ENCODE measurements around the gene TK2. TPM values are rescaled to one million over a fixed set of nuclear protein-coding genes. Genes with fewer than 3 reads are reported as not detected.

TK2 gene
- total and polyA plus RNA-seq, 9 of the 15 experiments (the other 6 are each of a cell fraction or from before 2014, with no cell fraction given) = 1.1 to 10.2 (median 5.3) TPM

DNA sequence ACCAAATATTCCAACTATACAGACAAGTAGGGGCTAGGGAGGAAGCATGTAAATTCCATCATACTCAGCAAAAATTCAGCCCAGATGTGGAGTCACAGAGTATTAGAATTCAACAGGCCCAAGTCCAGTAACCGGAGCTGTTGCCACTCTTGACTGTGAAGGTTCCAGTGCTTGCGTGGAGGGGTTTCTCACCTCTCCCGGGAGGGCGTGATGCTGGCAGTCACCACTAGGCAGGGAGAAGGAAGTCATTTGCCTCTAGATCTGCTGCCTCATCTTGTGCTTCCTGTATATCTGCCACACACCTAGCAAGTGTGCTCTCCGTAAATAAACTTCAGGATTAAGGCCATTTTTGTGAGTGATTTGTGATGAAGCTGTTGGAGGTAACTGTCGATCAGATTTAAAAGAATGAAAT is 1.4 kb upstream of the TK2 start (continued):
- TF ChIP-seq, protein P1, sequence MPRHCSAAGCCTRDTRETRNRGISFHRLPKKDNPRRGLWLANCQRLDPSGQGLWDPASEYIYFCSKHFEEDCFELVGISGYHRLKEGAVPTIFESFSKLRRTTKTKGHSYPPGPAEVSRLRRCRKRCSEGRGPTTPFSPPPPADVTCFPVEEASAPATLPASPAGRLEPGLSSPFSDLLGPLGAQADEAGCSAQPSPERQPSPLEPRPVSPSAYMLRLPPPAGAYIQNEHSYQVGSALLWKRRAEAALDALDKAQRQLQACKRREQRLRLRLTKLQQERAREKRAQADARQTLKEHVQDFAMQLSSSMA (CRISPR knock-in tag; IDR thresholded peaks at IDR 0.05) = no peak
- TF ChIP-seq ZNF644 (tag; IDR thresholded peaks at IDR 0.05; ENCODE audit: low read depth) = no peak
- TF ChIP-seq ZNF589 (CRISPR knock-in tag; IDR thresholded peaks at IDR 0.05; ENCODE audit: low read depth) = no peak
- TF ChIP-seq PCBP1 (IDR thresholded peaks at IDR 0.05; ENCODE audit: low read depth, low read length, poor library complexity, severe bottlenecking) = no peak
- no peak for TF ChIP-seq NFXL1 (CRISPR knock-in tag; IDR thresholded peaks at IDR 0.05)
- TF ChIP-seq, protein P2, sequence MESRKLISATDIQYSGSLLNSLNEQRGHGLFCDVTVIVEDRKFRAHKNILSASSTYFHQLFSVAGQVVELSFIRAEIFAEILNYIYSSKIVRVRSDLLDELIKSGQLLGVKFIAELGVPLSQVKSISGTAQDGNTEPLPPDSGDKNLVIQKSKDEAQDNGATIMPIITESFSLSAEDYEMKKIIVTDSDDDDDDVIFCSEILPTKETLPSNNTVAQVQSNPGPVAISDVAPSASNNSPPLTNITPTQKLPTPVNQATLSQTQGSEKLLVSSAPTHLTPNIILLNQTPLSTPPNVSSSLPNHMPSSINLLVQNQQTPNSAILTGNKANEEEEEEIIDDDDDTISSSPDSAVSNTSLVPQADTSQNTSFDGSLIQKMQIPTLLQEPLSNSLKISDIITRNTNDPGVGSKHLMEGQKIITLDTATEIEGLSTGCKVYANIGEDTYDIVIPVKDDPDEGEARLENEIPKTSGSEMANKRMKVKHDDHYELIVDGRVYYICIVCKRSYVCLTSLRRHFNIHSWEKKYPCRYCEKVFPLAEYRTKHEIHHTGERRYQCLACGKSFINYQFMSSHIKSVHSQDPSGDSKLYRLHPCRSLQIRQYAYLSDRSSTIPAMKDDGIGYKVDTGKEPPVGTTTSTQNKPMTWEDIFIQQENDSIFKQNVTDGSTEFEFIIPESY (CRISPR knock-in tag; IDR thresholded peaks at IDR 0.05) = no peak
- TF ChIP-seq, protein P3, sequence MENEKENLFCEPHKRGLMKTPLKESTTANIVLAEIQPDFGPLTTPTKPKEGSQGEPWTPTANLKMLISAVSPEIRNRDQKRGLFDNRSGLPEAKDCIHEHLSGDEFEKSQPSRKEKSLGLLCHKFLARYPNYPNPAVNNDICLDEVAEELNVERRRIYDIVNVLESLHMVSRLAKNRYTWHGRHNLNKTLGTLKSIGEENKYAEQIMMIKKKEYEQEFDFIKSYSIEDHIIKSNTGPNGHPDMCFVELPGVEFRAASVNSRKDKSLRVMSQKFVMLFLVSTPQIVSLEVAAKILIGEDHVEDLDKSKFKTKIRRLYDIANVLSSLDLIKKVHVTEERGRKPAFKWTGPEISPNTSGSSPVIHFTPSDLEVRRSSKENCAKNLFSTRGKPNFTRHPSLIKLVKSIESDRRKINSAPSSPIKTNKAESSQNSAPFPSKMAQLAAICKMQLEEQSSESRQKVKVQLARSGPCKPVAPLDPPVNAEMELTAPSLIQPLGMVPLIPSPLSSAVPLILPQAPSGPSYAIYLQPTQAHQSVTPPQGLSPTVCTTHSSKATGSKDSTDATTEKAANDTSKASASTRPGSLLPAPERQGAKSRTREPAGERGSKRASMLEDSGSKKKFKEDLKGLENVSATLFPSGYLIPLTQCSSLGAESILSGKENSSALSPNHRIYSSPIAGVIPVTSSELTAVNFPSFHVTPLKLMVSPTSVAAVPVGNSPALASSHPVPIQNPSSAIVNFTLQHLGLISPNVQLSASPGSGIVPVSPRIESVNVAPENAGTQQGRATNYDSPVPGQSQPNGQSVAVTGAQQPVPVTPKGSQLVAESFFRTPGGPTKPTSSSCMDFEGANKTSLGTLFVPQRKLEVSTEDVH (IDR thresholded peaks at IDR 0.05; ENCODE audit: low read depth, partially characterized antibody) = no peak
- TF ChIP-seq NR2F6 (CRISPR knock-in tag; IDR thresholded peaks at IDR 0.05) = no peak
- TF ChIP-seq ZNF408 (CRISPR knock-in tag; IDR thresholded peaks at IDR 0.05; ENCODE audit: low read depth) = no peak
- TF ChIP-seq EZH2 (IDR thresholded peaks at IDR 0.05; ENCODE audit: borderline replicate concordance, low read depth, low read length) = no peak
- TF ChIP-seq ZBED1 (IDR thresholded peaks at IDR 0.05) = no peak
- TF ChIP-seq E2F3 (CRISPR knock-in tag; IDR thresholded peaks at IDR 0.05) = no peak
- no peak for TF ChIP-seq ELF2 (CRISPR knock-in tag; IDR thresholded peaks at IDR 0.05)
- no peak for TF ChIP-seq HSF4 (CRISPR knock-in tag; IDR thresholded peaks at IDR 0.05; ENCODE audit: borderline replicate concordance)
- TF ChIP-seq, protein P4, sequence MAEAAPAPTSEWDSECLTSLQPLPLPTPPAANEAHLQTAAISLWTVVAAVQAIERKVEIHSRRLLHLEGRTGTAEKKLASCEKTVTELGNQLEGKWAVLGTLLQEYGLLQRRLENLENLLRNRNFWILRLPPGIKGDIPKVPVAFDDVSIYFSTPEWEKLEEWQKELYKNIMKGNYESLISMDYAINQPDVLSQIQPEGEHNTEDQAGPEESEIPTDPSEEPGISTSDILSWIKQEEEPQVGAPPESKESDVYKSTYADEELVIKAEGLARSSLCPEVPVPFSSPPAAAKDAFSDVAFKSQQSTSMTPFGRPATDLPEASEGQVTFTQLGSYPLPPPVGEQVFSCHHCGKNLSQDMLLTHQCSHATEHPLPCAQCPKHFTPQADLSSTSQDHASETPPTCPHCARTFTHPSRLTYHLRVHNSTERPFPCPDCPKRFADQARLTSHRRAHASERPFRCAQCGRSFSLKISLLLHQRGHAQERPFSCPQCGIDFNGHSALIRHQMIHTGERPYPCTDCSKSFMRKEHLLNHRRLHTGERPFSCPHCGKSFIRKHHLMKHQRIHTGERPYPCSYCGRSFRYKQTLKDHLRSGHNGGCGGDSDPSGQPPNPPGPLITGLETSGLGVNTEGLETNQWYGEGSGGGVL (CRISPR knock-in tag; IDR thresholded peaks at IDR 0.05) = no peak
- TF ChIP-seq PRMT5 (CRISPR knock-in tag; IDR thresholded peaks at IDR 0.05) = no peak
- TF ChIP-seq MEF2D (tag; conservative IDR thresholded peaks at IDR 0.05; ENCODE audit: low read depth) = no peak
- no peak for TF ChIP-seq U2AF1 (optimal IDR thresholded peaks at IDR 0.05; ENCODE audit: low read depth, low read length)
